Mammary epithelial cell (primary cell): ENCODE results near the gene ACYP2.

Source experiments
- EZH2 ChIP-seq: IDR thresholded peaks from 2 replicates; pipeline ENCODE4 v1.6.1; 2012; ENCODE audit warnings: low read length, inconsistent platforms, borderline replicate concordance
- TF ChIP-seq, protein P1 (sequence below), 2 donors: IDR thresholded peaks in 1 of 2; conservative IDR thresholded peaks in 1 of 2; 2 replicates each; pipeline ENCODE4 v1.5.1; 2011 to 2012; ENCODE audit warnings: inconsistent platforms in 2 of 2, low read length in 2 of 2, mild to moderate bottlenecking in 2 of 2, control low read depth in 1 of 2, low read depth in 1 of 2; ENCODE audit not compliant: insufficient read depth in 1 of 2; ENCODE audit errors: extremely low read depth in 1 of 2

DNA sequence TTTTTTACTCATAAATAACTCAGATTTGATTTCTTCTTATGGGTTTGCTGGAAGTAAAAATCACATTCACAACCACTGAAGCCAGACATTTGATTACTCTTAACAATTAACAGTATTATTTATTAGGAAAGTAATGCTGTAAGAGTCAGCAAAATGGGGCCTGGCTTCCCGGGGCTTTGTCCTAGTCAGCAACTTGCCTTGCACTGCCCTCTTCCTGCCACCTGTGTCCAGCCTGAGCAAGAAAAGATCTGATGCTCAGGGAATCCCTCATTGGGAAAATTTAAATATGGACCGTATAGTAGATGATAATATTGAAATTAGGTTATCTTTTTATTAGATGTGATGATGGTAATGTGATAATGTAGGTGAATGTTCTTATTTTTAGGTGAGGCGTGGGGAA is 30.8 kb upstream of the ACYP2 start:
- TF ChIP-seq EZH2: no peak
- TF ChIP-seq, protein P1, sequence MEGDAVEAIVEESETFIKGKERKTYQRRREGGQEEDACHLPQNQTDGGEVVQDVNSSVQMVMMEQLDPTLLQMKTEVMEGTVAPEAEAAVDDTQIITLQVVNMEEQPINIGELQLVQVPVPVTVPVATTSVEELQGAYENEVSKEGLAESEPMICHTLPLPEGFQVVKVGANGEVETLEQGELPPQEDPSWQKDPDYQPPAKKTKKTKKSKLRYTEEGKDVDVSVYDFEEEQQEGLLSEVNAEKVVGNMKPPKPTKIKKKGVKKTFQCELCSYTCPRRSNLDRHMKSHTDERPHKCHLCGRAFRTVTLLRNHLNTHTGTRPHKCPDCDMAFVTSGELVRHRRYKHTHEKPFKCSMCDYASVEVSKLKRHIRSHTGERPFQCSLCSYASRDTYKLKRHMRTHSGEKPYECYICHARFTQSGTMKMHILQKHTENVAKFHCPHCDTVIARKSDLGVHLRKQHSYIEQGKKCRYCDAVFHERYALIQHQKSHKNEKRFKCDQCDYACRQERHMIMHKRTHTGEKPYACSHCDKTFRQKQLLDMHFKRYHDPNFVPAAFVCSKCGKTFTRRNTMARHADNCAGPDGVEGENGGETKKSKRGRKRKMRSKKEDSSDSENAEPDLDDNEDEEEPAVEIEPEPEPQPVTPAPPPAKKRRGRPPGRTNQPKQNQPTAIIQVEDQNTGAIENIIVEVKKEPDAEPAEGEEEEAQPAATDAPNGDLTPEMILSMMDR (conservative IDR thresholded peaks at IDR 0.05 in 1 of 2, IDR thresholded peaks at IDR 0.05 in 1 of 2; ENCODE audit: extremely low read depth in 1 of 2, insufficient read depth in 1 of 2, low read depth in 1 of 2, low read length in 2 of 2): peak; percentile 38 to 69
